Measurements from ENCODE around the gene PAX5. TPM values are rescaled to one million over a fixed set of nuclear protein-coding genes. Genes with fewer than 3 reads are reported as not detected.

Gene PAX5
- total and polyA plus RNA-seq, 2 of the 13 experiments (the other 11 are each of a cell fraction or from before 2014, with no cell fraction given) = not detected

DNA sequence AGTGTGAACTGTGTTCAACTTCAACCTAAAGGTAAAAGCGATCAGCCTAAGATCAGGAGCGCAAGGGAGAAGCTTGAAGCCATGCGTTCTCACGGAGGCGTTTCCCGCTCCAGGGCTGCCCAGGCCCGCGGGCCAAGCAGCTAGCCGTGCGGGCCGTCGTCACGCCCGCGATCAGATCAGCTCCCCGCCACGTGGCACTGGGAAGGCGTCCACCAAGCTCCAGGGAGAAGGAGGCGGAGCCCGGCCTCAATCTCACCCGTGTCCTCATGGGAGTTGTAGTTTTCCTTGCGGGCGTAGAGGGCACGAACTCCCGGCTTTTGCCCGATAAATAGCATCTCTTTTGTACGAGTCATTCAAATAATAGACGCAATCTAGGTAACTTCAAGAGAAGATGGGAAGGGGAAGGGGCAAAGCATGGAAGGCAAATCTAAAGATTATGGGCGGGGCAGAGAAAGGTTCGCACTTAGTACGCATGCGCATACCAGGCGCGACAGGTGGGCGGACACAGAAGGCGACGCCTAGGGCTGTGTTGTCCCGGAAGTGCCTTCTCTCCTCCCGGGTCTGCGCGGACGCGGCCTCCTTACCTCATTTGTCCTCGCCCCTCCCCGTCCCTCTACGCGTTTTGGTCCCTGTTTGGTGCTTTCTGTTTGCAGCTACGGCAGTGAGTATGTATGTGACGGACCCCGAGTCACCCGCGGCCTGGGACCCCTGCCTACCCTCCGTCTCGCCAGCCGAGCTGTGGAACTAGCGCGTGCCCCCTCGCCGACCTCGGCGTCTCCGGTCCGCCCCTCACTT lies 45.5 kb upstream of the PAX5 start (continued):
- TF ChIP-seq, protein P1, sequence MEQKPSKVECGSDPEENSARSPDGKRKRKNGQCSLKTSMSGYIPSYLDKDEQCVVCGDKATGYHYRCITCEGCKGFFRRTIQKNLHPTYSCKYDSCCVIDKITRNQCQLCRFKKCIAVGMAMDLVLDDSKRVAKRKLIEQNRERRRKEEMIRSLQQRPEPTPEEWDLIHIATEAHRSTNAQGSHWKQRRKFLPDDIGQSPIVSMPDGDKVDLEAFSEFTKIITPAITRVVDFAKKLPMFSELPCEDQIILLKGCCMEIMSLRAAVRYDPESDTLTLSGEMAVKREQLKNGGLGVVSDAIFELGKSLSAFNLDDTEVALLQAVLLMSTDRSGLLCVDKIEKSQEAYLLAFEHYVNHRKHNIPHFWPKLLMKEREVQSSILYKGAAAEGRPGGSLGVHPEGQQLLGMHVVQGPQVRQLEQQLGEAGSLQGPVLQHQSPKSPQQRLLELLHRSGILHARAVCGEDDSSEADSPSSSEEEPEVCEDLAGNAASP (CRISPR knock-in tag; IDR thresholded peaks at IDR 0.05; ENCODE audit: borderline replicate concordance) = peak; percentile 72; the same call in 1 of the 2 replicates
- TF ChIP-seq HNRNPLL (IDR thresholded peaks at IDR 0.05; ENCODE audit: low read depth, low read length, poor library complexity, severe bottlenecking) (no peak), SUZ12 (IDR thresholded peaks at IDR 0.05; ENCODE audit: low read depth, low read length) (peak; percentile 51), ETV6 (CRISPR knock-in tag; conservative IDR thresholded peaks at IDR 0.05) (peak; percentile 97), HCFC1 (IDR thresholded peaks at IDR 0.05; ENCODE audit: low read depth, low read length) (peak; percentile 77), IKZF4 (CRISPR knock-in tag; IDR thresholded peaks at IDR 0.05; ENCODE audit: borderline replicate concordance, low read depth, not compliant biosample characterization) (peak; percentile 100), ZNF547 (CRISPR knock-in tag; IDR thresholded peaks at IDR 0.05) (peak; percentile 100), TAF15 (IDR thresholded peaks at IDR 0.05; ENCODE audit: low read depth, low read length, poor library complexity, severe bottlenecking) (no peak), BORCS8-MEF2B (CRISPR knock-in tag; IDR thresholded peaks at IDR 0.05) (peak; percentile 100), ZNF746 (CRISPR knock-in tag; IDR thresholded peaks at IDR 0.05) (peak; percentile 97), ISX (CRISPR knock-in tag; conservative IDR thresholded peaks at IDR 0.05) (peak; percentile 96; the same call in 1 of the 2 replicates), KDM2A (CRISPR knock-in tag; IDR thresholded peaks at IDR 0.05; ENCODE audit: borderline replicate concordance, low read depth) (peak; percentile 91), SYNCRIP (IDR thresholded peaks at IDR 0.05; ENCODE audit: insufficient read depth, low read depth, low read length) (no peak), ZBTB21 (CRISPR knock-in tag; IDR thresholded peaks at IDR 0.05) (0 out of 2 replicates have a peak, but pooled peaks have one; percentile 49), XBP1 (CRISPR knock-in tag; IDR thresholded peaks at IDR 0.05) (peak; percentile 96; the same call in 1 of the 2 replicates)
- TF ChIP-seq, protein P2, sequence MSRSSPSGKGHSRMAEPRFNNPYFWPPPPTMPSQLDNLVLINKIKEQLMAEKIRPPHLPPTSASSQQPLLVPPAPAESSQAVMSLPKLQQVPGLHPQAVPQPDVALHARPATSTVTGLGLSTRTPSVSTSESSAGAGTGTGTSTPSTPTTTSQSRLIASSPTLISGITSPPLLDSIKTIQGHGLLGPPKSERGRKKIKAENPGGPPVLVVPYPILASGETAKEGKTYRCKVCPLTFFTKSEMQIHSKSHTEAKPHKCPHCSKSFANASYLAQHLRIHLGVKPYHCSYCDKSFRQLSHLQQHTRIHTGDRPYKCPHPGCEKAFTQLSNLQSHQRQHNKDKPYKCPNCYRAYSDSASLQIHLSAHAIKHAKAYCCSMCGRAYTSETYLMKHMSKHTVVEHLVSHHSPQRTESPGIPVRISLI (CRISPR knock-in tag; IDR thresholded peaks at IDR 0.05; ENCODE audit: borderline replicate concordance) = peak; percentile 64; the same call in 1 of the 2 replicates
- TF ChIP-seq, protein P3, sequence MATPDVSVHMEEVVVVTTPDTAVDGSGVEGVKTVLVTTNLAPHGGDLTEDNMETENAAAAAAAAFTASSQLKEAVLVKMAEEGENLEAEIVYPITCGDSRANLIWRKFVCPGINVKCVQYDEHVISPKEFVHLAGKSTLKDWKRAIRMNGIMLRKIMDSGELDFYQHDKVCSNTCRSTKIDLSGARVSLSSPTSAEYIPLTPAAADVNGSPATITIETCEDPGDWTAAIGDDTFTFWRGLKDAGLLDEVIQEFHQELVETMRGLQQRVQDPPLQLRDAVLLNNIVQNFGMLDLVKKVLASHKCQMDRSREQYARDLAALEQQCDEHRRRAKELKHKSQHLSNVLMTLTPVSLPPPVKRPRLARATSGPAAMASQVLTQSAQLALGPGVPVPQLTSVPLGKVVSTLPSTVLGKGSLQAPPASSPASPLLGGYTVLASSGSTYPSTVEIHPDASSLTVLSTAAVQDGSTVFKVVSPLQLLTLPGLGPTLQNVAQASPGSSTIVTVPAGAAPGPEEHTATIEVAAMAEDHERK (CRISPR knock-in tag; IDR thresholded peaks at IDR 0.05; ENCODE audit: low read depth) = no peak
- TF ChIP-seq, protein P4, sequence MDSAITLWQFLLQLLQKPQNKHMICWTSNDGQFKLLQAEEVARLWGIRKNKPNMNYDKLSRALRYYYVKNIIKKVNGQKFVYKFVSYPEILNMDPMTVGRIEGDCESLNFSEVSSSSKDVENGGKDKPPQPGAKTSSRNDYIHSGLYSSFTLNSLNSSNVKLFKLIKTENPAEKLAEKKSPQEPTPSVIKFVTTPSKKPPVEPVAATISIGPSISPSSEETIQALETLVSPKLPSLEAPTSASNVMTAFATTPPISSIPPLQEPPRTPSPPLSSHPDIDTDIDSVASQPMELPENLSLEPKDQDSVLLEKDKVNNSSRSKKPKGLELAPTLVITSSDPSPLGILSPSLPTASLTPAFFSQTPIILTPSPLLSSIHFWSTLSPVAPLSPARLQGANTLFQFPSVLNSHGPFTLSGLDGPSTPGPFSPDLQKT (CRISPR knock-in tag; IDR thresholded peaks at IDR 0.05; ENCODE audit: borderline replicate concordance) = peak; percentile 83; the same call in 1 of the 2 replicates
- TF ChIP-seq, protein P5, sequence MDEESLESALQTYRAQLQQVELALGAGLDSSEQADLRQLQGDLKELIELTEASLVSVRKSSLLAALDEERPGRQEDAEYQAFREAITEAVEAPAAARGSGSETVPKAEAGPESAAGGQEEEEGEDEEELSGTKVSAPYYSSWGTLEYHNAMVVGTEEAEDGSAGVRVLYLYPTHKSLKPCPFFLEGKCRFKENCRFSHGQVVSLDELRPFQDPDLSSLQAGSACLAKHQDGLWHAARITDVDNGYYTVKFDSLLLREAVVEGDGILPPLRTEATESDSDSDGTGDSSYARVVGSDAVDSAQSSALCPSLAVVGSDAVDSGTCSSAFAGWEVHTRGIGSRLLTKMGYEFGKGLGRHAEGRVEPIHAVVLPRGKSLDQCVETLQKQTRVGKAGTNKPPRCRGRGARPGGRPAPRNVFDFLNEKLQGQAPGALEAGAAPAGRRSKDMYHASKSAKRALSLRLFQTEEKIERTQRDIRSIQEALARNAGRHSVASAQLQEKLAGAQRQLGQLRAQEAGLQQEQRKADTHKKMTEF (CRISPR knock-in tag; IDR thresholded peaks at IDR 0.05) = peak; percentile 99

Data from HepG2 (cell line).